GM12891 (cell line): ENCODE data around the gene KIZ.
"Not testable (repeated sequence)": the region's sequence is repeated elsewhere in the genome, so short reads cannot be mapped to it uniquely, and the experiment has no call there.

Source experiments
- DNase-seq: peaks from one replicate; pipeline ENCODE4 v3.0.0; 2011; ENCODE audit warnings: low spot score; ENCODE audit not compliant: insufficient read length
- FAIRE-seq: peaks from 2 replicates; lab custom pipeline; 2011; peaks lifted over from hg19 to GRCh38; lab: Jason Lieb, UNC
- PAX5 ChIP-seq: IDR thresholded peaks from 2 replicates; pipeline ENCODE4 v1.6.1; 2011; ENCODE audit warnings: low read length, moderate library complexity, mild to moderate bottlenecking; ENCODE audit not compliant: insufficient read depth, severe bottlenecking
- POLR2A ChIP-seq: IDR thresholded peaks from 2 replicates; pipeline ENCODE4 v1.6.1; 2011; ENCODE audit warnings: low read depth, low read length, control low read depth
- POLR2AphosphoS5 ChIP-seq: IDR thresholded peaks from 2 replicates; pipeline ENCODE4 v1.6.1; 2011; ENCODE audit warnings: low read depth, low read length, control low read depth
- POU2F2 ChIP-seq: IDR thresholded peaks from 2 replicates; pipeline ENCODE4 v1.6.1; 2011; ENCODE audit warnings: low read depth, mild to moderate bottlenecking, control low read depth, low read length, moderate library complexity
- SPI1 ChIP-seq: IDR thresholded peaks from 2 replicates; pipeline ENCODE4 v1.6.1; 2011; ENCODE audit warnings: low read depth, low read length, control low read depth
- TAF1 ChIP-seq: IDR thresholded peaks from 2 replicates; pipeline ENCODE4 v1.6.1; 2011; ENCODE audit warnings: low read depth, low read length, control low read depth

Gene KIZ

GRCh38 chr20:21167261-21167660, 41.4 kb downstream of the KIZ start:
- peak; percentile 13 for FAIRE-seq
- TF ChIP-seq PAX5 (no peak), POU2F2 (no peak), SPI1 (no peak)
- no peak for DNase-seq

- not testable (repeated sequence) for DNase-seq, FAIRE-seq
Observed at GRCh38 chr20:21168061-21168460, 42.2 kb downstream of the KIZ start.

- no peak for TF ChIP-seq SPI1
- TF ChIP-seq POLR2A = no peak
- TF ChIP-seq PAX5 = no peak
- TF ChIP-seq POU2F2 = no peak
- TF ChIP-seq TAF1 = no peak
- TF ChIP-seq POLR2AphosphoS5 = no peak
- DNase-seq (no peak), FAIRE-seq (no peak)
Observed at GRCh38 chr20:21172626-21173025, 46.7 kb downstream of the KIZ start.

- FAIRE-seq (no peak), DNase-seq (no peak)
- TF ChIP-seq POLR2A (no peak), POLR2AphosphoS5 (no peak), SPI1 (no peak), PAX5 (no peak)
Observed at GRCh38 chr20:21173485-21173884, 47.6 kb downstream of the KIZ start.

- FAIRE-seq (no peak), DNase-seq (no peak)
- no peak for TF ChIP-seq POLR2AphosphoS5
- no peak for TF ChIP-seq POU2F2
- TF ChIP-seq PAX5 = no peak
- no peak for TF ChIP-seq POLR2A
- no peak for TF ChIP-seq TAF1
Observed at GRCh38 chr20:21174516-21175239, 48.8 kb downstream of the KIZ start.

- DNase-seq = no peak
- no peak for FAIRE-seq
Observed at GRCh38 chr20:21175433-21175832, 49.6 kb downstream of the KIZ start.

GRCh38 chr20:21177767-21178166, 51.9 kb downstream of the KIZ start:
- FAIRE-seq = no peak
- TF ChIP-seq SPI1 (no peak), PAX5 (no peak), POLR2AphosphoS5 (no peak), POLR2A (no peak), POU2F2 (no peak), TAF1 (no peak)

More at GRCh38 chr20:21175433-21175832, 49.6 kb downstream of the KIZ start:
- TF ChIP-seq PAX5 (no peak), POLR2A (no peak), POU2F2 (no peak), POLR2AphosphoS5 (no peak), SPI1 (no peak), TAF1 (no peak)

GRCh38 chr20:21179757-21180156, 53.9 kb downstream of the KIZ start:
- no peak for TF ChIP-seq TAF1
- no peak for TF ChIP-seq POLR2AphosphoS5
- no peak for TF ChIP-seq SPI1
- no peak for TF ChIP-seq POU2F2
- TF ChIP-seq PAX5 = no peak
- no peak for TF ChIP-seq POLR2A
- no peak for FAIRE-seq
- no peak for DNase-seq

More at GRCh38 chr20:21177767-21178166, 51.9 kb downstream of the KIZ start:
- no peak for DNase-seq

- no peak for DNase-seq
- TF ChIP-seq POU2F2 (no peak), SPI1 (no peak), PAX5 (no peak), POLR2A (no peak), TAF1 (no peak), POLR2AphosphoS5 (no peak)
- FAIRE-seq = no peak
Observed at GRCh38 chr20:21180248-21180647, 54.4 kb downstream of the KIZ start.

GRCh38 chr20:21181028-21181427, 55.1 kb downstream of the KIZ start:
- FAIRE-seq (no peak), DNase-seq (no peak)
- TF ChIP-seq POLR2AphosphoS5 (no peak), SPI1 (no peak), POU2F2 (no peak), TAF1 (no peak), PAX5 (no peak), POLR2A (no peak)
